Right forelimb (tissue), 1 donor: Measurements from ENCODE around the gene NOS3.
A peak's percentile ranks its signal among the peaks of the same experiment; 100 is the strongest.
"Not testable (repeated sequence)": the region's sequence is repeated elsewhere in the genome, so short reads cannot be mapped to it uniquely, and the experiment has no call there.

ENCODE experiments used
- DNase-seq: peaks from one replicate; pipeline ENCODE4 v3.0.0-alpha.2; 2018

NOS3 gene

DNA sequence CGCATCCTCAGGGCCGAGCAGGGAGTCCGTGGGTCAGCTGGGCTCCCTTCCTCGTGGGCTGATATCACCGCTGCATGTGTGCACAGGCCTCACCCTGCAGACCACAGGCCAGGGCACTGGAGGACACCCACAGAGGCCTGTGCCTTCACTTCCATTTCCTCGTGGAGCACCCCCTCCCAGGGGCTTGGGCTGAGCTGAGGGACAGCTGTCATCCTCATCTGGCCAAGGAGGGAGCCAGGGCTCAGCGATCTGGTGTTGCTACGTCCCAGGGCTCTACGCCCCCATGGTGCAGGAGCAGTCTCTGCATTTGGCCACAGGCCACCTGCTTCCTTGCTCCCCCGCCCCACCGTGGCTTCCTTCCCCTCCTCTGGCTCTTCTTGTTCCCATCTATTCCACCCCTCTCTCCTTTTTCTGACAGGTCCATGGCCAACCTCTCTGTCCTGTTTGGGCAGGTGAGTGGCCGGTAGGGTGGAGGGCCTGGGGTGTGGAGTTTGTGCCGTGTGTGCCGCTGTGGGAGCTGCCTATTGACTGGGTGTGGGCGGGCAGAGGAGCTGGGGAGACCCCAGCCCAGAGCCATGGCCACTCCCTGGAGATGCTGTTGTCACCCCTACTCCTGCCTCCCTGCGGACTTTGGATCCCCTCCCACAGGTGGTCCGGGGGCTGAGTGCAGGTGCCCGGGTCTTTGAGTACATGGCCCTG, 49.2 kb downstream of the NOS3 start:
- no peak for DNase-seq

DNA sequence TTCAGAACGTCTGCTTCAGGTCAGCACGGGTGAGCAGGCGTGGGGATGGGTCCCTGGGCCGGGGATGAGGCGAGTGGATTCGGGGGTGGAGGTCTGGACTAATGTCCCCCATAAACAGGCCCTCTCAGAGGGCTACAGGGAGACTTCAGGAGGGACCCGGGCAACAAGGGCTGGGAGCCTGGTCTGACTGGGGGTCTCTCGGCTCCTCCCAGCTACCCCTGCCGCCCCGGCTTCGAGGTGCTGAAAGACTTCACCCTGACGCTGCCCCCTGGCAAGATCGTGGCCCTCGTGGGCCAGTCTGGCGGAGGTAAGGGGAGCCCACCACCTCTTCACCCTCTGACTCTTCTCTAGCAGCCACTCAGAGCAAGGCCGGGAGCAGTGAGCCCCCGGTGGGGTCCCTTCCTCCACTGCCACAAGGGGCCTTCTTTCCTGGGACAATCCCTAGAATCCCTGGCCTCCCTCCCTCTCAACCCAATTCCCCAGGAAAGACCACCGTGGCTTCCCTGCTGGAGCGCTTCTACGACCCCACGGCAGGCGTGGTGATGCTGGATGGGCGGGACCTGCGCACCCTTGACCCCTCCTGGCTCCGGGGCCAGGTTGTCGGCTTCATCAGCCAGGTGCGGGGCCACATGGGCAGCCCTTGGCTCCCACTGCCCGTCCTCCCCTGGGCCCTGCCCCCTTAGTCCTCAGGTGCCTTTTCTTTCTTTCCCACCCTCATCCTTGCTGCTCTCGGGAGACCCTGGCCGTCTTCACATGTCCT, 50.0 kb downstream of the NOS3 start:
- DNase-seq = no peak

DNA sequence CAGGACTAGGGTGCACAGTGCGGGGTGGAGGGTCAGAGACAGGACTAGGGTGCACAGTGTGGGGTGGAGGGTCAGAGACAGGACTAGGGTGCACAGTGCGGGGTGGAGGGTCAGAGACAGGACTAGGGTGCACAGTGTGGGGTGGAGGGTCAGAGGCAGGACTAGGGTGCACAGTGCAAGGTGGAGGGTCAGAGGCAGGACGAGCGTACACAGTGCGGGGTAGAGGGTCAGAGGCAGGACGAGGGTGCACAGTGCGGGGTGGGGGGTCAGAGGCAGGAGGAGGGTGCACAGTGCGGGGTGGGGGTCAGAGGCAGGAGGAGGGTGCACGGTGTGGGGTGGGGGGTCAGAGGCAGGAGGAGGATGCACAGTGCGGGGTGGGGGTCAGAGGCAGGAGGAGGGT, 52.6 kb downstream of the NOS3 start:
- DNase-seq = not testable (repeated sequence)

DNA sequence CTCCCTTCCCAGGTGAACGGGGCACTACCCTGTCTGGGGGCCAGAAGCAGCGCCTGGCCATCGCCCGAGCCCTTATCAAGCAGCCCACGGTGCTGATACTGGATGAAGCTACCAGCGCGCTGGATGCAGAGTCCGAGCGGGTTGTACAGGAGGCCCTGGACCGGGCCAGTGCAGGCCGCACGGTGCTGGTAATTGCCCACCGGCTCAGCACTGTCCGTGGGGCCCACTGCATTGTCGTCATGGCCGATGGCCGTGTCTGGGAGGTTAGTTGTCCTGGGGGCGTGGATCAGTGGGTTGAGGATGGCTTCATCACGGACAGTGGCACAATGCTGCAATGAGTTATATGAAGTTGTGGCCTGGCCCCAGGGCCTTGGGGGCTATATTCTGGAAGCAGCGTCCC, 53.1 kb downstream of the NOS3 start:
- DNase-seq = no peak

DNA sequence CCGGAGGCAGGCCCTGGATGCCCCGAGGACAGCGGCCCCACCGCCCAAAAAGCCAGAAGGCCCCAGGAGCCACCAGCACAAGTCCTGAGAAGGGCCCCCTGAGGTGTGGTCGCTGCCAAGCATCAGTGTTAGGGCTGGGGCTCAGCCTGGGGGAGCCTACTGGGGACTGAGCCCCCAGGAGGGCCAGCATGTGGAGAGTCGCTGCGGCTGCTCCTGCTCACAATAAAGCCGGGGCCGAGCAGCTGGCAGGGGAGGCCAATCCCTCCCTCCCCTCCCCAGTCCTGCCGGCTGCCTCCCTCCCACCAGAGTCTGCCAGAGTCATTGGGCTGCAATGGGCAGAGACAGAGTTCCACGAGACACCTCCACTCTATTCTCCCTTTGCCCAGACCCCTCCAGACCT, 54.4 kb downstream of the NOS3 start:
- no peak for DNase-seq

DNA sequence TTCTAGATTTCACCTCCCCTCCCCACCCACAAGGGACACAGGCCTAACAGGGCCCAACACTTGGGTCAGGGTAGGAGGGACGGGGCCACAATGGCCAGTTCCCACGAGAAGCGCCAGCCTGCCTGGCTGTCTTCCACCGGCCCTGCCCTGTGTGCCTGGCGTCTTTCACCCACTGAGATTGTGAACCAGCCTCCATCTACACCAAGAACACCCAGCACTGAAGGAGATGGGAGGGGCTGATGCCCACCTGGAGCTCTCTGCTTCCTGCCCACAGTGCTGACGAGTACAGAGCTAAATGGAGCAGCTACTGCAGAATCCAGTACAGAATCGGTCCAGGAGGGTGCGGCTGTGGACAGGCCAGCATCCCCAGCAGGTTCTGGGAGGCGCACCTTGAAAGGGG, 55.1 kb downstream of the NOS3 start:
- DNase-seq = no peak

DNA sequence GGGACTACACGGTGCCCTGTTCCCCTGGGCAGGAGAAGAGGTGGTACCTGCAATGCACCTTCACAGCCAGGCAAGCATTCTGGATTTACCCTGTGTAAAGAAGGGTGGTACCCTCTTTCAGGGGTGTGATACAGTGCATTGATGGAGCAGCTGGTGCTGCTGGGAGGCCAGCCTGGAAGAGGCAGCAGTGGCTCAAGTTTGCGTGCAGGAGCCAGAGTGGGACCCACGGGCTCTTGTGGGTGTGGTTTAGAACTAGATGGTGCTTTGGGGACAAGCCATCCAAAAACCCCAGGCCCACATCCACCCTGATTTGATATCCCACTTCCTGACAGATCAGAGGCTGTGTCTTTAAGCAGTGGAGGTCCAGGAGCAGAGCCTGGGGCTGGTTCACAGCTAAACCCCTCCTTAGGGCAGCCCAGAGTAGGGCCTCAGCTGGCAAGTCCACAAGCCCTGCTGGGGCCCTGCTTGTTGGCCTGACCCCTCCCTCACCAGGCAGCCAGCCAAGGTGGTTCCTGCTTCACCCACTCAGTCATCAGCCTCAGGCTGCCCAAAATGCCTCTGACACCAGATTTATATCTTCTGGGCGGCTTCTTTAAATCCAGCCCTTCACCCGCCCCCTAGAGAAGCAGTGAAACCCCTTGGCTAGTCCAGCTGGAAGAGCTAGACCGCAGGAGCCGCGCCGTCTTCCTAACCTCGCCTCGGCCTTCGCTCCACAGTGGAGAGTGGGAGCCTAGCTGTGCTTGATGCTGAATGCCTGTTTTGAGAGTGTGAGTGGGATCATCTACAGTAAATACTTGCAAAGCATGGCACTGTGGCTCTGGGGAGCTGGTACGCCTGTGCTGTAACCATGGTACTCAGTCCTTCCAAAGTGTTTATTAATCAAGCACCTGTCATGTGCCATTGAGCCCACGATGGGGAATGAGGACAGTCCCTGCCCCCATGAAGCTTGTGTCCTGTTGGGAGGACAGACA, 56.1 kb downstream of the NOS3 start:
- peak; percentile 72 for DNase-seq

DNA sequence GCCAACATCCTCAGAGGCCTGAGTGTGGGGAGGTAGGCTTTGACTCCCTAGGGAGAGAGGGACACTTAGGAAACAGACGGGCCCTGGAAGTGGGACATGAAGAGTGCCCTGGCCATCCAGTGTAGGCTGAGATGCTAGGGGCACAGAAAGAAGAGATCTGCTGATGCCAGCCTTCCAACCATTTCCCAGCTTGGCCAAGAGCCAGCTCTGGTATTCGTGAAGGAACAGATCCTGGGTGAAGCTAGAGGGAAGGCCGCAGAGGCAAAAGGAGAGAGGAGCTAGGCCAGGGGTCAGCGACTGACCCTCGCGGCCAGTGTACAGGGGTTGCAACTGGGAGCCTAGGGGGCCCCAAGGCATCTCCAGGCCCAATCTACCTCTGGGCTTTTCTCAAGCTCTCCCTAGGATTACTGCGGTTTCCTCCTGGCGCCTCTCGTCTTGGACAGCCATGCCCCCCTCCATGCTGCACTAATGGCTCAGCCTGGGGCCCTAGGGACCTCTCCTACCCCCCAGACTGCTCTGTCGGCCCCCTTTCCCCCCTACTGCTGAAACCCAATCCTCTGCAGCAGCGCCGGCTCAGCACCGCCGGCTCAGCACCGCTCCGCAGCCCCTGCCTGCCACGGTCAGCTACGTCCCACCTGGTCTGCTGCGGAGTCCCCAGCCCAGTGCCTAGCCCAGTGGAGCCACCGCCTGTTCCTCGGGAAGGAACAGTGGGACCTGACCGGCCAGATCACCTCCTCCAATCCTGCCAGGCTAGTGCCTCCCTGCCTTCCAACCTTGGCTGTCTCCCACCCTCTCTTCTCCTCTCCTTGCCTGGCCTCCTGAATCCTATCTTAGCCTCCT, 57.4 kb downstream of the NOS3 start, which contains the start of gene ASIC3:
Gene ASIC3, plus strand, starts transcription at position 556 of the 840 bp plus-strand sequence. CDS start 355 bp downstream, outside the sequence.
- no peak for DNase-seq

DNA sequence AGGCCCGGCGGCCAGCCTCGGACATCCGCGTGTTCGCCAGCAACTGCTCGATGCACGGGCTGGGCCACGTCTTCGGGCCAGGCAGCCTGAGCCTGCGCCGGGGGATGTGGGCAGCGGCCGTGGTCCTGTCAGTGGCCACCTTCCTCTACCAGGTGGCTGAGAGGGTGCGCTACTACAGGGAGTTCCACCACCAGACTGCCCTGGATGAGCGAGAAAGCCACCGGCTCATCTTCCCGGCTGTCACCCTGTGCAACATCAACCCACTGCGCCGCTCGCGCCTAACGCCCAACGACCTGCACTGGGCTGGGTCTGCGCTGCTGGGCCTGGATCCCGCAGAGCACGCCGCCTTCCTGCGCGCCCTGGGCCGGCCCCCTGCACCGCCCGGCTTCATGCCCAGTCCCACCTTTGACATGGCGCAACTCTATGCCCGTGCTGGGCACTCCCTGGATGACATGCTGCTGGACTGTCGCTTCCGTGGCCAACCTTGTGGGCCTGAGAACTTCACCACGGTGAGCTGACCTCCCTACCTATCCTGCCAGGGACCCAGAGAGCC, 58.2 kb downstream of the NOS3 start:
- DNase-seq = no peak

DNA sequence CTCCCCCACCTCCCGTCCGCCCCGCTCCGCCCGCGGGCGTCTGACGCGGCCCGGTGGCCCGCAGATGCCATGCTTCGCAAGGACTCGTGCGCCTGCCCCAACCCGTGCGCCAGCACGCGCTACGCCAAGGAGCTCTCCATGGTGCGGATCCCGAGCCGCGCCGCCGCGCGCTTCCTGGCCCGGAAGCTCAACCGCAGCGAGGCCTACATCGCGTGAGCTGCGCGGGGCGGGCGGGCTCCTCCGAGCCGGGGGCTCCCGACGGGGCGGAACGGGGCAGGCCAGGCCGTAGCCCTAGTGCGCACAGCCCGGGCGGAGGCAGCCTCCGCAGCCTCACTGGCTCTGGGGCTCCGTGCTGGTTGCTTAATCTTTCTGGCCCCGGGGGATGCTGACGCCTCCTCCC, 60.3 kb downstream of the NOS3 start:
- DNase-seq = peak; percentile 84

DNA sequence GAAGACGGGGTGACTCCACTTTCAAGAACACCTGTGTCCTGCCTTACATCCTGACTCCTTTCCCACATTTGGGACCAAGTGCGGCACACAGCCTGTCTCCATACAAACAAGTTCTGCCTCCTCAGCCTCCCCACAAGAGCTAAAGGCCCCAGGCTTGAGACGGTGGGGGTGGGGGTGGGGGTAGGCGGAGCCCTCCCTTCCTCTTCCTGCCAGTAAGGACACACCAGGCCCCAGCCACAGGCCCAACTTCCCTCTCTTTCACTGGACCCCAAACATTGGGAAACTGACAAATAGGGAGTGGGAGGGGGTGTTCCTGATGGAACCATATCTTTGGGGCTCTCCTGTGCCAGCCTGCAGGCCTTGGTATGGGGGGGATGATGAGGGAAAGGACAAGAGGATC, 62.3 kb downstream of the NOS3 start:
- no peak for DNase-seq

DNA sequence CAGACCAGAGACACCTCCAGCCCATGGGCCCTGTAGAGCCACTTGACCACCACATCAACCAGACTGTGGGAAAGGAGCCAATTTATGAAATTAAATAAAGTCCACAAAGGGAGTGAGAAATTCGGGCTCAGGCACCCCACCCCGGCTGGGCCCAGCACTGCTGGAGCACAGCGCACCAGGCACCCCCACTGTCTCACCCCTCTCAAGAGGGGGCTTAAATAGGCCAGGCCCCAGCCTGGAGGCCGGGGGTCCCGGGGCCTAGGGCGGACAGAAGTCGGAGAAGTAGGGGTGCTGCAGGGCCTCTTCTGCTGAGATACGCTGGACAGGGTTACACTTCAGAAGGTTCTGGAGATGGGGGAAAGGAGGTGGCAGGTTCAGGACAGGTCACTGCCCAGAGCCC, 62.9 kb downstream of the NOS3 start:
- no peak for DNase-seq

DNA sequence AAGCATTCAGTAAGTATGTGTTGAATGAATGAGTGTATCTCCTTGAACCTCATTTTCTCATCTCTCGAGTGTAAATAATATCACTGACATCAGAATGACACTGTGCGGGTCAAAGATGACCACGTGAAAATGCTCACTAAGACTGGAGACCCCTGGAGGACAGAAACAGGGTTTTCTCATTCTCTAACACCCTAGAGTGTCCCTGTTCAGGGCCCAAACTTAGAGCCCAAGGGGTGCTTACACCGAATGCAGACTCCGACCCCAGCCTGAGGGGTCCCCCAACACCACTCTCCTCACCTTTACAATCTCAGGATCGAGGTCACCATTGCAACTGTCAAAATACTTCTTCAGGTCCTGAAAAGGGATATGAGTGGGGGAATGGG, 65.5 kb downstream of the NOS3 start:
- DNase-seq = no peak

DNA sequence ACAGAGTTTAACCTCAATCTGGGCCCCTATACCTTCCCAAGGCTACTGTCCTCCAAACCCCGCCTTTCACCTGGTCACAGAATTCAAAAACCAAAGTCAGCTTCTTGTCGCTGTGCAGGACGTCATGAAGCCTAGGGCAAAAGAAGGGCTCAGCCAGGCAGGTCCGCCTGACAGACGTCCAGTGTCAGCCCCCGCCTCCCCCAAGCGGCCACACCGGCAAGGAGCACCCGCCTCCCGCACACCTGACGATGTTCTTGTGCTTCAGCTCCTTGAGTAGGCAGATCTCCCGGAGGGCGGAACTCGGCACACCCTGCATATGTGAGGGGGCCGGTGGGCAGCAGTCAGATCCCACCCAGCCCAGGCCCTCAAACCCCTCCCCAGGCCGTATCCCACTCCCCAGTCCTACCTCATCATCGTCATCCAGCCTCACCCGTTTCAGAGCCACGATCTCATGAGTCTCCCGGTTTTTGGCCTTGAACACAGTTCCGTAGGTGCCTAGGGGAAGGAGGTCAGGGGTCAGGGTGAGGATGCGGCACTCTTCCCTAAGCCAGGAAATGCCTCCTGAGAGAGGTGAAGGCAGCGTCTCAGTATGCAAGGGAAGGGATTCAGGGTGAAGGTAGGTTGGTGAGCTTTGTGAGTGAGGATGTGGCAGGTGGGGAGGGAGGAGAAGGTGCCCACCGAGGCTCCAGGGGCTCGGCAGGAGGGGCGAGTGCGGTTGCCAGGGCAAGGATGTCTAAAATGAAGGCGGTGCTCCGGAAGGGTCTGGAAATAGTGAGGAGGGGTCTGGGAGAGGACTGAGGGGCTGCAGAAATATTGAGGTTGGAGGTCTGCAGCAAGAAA, 66.1 kb downstream of the NOS3 start:
- no peak for DNase-seq

DNA sequence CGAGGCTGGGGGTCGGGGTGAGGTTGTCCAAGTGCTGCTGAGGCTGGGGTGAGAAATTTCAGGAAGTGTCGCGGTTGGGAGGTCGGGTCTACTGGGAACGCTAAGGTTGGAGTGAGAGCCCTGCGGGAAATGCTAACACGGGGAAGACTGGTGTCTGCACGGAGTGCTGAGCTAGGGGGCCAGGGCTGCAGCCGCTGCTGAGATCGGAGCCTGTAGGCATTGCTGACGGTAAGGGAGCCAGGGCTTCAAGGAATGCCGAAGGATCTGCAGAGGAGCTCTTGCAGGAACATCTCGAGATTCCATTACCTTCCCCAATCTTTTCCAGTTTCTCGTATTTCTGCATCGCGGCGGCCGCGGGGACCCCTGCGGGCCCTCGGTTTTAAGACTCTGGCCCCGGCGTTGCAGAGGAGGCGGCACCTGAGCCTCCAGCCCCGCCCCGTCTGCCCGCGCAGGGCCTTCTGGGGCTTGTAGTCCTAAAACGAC, 66.7 kb downstream of the NOS3 start, which contains the start of gene CDK5:
Gene CDK5, minus strand, starts transcription at position 392 of the 483 bp plus-strand sequence. Its CDS starts 49 bp downstream, at position 343.
- DNase-seq = no peak

DNA sequence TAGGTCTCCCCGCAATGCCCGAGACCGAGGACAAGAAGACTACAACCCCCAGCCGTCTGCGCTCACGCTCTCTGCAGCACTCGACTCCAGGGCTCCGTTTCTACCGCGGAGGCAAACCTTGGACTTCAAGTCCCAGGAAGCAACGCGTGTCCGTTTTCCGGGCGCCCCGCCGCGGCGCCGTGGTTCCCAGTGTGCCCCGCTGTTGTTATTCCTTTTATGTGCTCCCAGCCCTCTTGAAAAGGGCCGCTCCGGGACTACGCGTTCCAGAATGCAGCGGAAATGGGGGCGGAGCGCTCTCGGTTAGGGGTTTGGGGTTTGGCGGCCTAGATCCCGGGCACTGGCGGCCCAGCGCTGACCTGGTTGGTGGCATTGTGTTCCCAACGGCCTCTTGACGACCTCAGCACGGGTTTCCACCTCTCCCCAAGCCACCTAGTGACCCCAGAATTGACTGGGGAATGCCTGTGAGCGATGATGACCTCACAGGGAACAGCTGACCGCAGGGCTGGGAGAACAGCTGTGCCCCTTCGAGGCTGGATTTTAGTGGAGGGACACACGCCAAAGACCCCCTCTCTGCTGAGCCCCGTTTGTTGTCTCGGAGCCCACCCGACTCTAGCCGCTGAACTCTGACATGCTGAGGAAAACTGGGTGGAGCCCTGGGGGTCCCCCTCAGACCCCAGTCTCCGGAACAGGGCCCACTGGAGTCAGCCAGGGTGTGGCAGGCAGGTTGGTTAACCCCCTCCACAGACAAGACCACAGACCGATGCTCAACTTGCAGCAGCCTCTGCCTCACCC, 67.4 kb downstream of the NOS3 start:
- DNase-seq = peak; percentile 98

DNA sequence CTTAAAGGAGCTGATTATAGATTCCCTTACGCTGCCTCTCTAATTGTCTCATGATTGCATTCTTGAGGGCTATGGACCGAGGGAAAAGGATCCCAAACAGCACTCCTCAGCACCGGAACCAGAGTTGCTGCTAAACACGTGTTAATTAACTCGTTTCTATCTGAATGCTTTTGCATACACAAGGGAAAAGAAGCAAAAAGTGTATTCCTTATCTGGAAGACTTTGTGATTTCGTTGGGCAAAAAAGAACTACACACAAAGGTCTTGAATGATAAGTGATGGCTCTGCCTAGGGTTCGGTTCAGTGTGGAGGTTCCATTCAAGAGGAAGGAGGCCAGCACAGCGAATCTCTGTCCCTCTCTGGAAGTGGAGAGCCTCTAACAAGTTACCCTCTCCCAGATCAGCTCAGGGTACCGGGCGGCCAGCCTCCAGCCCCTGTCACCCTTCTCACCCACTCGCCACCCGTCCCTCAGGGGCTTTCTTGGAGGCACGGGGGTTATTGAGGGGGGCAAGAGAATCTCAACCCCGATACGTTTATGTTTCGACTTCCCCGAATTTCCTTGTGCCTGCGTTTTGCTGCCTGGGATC, 68.1 kb downstream of the NOS3 start:
- DNase-seq = peak; percentile 69

DNA sequence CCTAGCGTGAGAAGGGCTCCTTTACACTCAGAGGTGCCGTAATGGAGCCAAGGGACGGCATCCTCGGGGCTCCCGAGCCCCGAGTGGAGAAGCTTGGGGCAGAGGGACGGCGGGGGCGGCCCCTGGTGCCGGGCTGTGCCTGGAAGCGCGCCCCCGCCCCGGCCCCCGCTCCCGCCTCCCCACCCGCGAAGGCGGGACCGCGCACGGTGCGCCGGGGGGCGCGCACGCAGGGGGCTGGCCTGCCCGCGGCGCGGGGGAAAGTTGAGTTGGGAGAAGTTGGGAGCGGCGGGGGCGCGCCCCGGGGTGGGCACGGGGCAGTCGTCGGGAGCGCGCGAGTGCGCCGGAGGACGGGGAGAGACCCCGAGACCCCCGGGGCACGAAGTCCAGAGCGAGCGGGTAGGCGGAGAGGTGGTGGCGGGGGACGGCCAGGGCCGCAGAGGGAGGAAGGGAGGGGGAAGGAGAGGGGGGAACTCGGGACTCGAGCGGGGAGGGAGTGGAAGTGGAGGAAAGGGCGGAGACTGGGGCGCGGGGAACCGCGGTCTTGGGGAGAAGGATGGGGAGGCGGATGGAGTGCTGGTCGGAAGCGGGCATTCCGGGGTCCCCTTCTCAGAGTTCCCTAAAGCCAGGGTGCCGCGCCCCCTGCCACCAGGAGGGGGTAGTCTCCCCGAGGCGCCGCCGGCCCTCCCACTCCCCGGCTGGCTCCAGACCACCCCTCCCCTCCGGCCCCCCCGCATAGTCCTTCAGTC, 68.7 kb downstream of the NOS3 start, which contains the start of gene SLC4A2:
Gene SLC4A2, plus strand, starts transcription at position 223 of the 746 bp plus-strand sequence. CDS start 2,399 bp downstream, outside the sequence.
- DNase-seq = peak; percentile 92

DNA sequence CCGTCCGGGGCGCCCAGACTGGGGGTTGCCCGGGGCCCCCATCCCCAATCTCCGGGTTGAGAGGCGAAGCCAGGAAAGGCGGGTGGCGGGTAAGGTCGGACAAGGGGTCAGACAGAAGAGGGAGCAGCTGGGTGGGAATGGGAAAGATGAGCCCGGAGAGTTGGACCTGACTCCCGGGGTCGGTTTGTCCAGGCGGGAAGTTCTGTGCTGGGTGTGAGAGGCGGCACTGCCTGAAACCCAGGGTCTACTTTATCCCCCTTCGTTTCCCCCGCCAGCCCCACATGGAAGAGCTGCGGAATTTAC, 69.2 kb downstream of the NOS3 start:
- DNase-seq = no peak
